GM06990 (cell line): Measurements from ENCODE around the gene ATG14.
"Not testable (repeated sequence)": the region's sequence is repeated elsewhere in the genome, so short reads cannot be mapped to it uniquely, and the experiment has no call there.

Experiments used
- DNase-seq: peaks from one replicate; pipeline ENCODE4 v3.0.0-alpha.2; 2011; ENCODE audit not compliant: insufficient read length; ENCODE audit errors: extremely low read depth
- H3K27me3 ChIP-seq: replicated peaks from 2 replicates; pipeline ENCODE4 v1.6.0; 2011; ENCODE audit warnings: low read length; ENCODE audit not compliant: control insufficient read depth, insufficient read depth
- H3K36me3 ChIP-seq: 2 replicates; pipeline ENCODE4 v1.5.1; 2011; ENCODE audit warnings: low read length; ENCODE audit not compliant: control insufficient read depth, insufficient read depth
- H3K4me3 ChIP-seq: replicated peaks from 2 replicates; pipeline ENCODE4 v1.5.1; 2011; ENCODE audit warnings: low read depth, mild to moderate bottlenecking, control low read depth, low read length
- TF ChIP-seq, protein P1 (sequence below): IDR thresholded peaks from 2 replicates; pipeline ENCODE4 v1.5.1; 2011; ENCODE audit warnings: low read length, control low read depth, mild to moderate bottlenecking, inconsistent platforms; ENCODE audit not compliant: insufficient read depth, poor library complexity, severe bottlenecking

The ATG14 gene, protein sequence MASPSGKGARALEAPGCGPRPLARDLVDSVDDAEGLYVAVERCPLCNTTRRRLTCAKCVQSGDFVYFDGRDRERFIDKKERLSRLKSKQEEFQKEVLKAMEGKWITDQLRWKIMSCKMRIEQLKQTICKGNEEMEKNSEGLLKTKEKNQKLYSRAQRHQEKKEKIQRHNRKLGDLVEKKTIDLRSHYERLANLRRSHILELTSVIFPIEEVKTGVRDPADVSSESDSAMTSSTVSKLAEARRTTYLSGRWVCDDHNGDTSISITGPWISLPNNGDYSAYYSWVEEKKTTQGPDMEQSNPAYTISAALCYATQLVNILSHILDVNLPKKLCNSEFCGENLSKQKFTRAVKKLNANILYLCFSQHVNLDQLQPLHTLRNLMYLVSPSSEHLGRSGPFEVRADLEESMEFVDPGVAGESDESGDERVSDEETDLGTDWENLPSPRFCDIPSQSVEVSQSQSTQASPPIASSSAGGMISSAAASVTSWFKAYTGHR

DNA sequence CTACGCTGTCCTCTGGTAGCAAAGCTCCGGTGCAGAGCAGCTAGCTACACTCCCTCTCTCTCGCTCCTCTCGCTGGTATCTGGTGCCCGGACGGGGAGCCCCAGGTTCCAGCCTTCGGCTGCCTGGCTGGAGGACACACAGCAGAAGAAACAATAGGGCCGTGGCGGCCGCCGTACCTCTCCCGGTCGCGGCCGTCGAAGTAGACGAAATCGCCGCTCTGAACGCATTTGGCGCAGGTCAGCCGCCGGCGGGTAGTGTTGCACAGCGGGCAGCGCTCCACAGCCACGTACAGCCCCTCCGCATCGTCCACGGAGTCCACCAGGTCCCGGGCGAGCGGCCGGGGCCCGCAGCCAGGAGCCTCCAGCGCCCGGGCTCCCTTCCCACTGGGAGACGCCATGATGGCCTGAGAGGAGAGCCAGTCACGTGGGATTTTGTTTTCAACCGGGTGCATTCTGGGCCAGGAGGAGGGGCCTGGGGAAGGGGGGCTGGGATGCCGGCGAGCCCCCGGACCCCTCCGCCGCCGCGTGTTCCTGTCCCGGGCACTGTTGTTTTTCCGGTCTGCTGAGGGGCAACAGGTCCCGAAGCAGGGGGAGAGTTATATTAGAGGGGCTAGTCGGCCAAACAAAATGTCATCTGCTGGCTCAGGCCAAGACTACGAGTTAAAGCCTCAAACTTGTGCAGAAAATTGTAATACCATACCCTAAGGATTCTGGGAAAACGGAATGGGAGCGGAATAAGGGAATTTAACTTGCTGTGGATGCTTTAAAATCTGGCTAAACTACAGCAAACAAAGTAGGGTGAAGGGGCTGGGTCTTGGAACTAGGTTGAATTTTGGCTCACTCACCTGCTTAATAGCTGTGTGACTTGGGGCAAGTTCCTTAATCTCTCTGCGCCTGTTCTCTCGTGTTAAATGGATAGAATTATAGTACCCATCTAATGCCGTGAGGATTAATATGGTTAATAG, at the start of gene ATG14:
ATG14 (minus strand) TSS at position 405 of the 964 bp plus-strand sequence; CDS start at position 397, 8 bp downstream.
- Histone ChIP-seq H3K4me3 (peak within 1 kb of the TSS; percentile 91), H3K36me3 (no peaks in the 10 kb centered on the region), H3K27me3 (no peaks in the 10 kb centered on the region; the same call in 1 of the 2 replicates)
- DNase-seq, result peak; percentile 79
- TF ChIP-seq, protein P1, sequence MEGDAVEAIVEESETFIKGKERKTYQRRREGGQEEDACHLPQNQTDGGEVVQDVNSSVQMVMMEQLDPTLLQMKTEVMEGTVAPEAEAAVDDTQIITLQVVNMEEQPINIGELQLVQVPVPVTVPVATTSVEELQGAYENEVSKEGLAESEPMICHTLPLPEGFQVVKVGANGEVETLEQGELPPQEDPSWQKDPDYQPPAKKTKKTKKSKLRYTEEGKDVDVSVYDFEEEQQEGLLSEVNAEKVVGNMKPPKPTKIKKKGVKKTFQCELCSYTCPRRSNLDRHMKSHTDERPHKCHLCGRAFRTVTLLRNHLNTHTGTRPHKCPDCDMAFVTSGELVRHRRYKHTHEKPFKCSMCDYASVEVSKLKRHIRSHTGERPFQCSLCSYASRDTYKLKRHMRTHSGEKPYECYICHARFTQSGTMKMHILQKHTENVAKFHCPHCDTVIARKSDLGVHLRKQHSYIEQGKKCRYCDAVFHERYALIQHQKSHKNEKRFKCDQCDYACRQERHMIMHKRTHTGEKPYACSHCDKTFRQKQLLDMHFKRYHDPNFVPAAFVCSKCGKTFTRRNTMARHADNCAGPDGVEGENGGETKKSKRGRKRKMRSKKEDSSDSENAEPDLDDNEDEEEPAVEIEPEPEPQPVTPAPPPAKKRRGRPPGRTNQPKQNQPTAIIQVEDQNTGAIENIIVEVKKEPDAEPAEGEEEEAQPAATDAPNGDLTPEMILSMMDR, result no peak

DNA sequence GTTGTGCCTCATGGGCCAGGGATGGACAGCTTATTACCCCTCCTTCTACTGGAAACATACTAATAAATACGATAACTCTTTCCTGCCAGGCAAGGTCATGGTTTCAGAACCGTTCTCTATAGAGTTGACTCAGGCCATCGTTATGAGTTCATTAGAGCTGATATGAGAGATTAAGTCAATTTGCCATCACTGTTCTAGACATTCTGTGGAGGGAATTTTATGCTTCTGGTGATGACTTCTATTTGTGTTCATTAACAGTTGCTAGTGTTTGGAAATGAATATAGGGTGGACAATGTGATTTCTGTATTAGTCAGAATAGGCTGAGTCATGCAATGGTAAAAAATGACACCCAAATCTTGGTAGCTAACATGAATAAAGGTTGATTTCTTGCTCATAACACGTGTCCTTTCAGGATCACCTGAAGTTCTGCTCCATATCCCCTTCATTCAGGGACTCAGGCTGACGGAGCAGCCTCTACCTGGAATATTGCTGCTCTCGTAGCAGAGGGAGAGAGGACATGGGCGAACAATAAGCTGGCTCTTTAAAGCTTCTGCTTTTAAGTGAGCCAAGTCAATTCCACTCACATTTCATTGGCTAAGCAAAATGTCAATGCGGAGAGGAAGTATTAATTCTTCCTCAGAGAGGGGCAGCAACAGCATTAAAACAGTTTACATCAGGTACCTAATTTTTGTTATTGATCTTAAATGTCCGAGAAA, 47.3 kb upstream of the ATG14 start:
- DNase-seq, result peak; percentile 64
- TF ChIP-seq, protein P1, result no peak

DNA sequence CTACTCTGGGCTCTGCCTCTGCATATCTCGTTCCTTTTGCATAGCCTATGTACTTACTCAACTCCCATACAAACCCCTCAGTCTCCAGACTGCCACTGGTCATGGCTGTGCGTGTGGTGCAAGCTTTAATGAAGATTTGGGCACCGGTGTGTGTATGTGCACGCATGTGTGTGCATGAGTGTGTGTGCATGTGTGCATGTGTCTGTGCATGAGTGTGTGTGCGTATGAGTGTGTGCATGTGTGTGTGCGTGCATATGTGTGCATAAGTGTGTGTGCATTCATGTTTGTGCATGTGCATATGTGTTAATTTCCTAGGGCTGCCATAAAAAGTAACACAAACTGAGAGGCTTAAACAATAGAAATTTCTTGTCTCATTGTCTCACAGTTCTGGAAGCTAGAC, 45.9 kb upstream of the ATG14 start:
- no peaks in the 10 kb centered on the region for H3K36me3 ChIP-seq
- no peak overlapping the region for H3K4me3 ChIP-seq
- DNase-seq, result no peak
- TF ChIP-seq, protein P1, result no peak
- H3K27me3 ChIP-seq, result no peaks in the 10 kb centered on the region

More for the DNA sequence above, 47.3 kb upstream of the ATG14 start:
- Histone ChIP-seq H3K36me3 (no peaks in the 10 kb centered on the region), H3K4me3 (no peak overlapping the region; the same call in 1 of the 2 replicates), H3K27me3 (no peaks in the 10 kb centered on the region)

DNA sequence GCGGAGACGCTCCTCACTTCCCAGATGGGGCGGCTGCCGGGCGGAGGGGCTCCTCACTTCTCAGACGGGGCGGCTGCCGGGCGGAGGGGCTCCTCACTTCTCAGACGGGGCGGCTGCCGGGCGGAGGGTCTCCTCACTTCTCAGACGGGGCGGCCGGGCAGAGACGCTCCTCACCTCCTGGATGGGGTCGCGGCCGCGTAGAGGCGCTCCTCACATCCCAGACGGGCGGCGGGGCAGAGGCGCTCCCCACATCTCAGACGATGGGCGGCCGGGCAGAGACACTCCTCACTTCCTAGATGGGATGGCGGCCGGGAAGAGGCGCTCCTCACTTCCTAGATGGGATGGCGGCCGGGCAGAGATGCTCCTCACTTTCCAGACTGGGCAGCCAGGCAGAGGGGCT, 44.8 kb upstream of the ATG14 start:
- not testable (repeated sequence) for H3K27me3 ChIP-seq, H3K4me3 ChIP-seq, DNase-seq, H3K36me3 ChIP-seq

DNA sequence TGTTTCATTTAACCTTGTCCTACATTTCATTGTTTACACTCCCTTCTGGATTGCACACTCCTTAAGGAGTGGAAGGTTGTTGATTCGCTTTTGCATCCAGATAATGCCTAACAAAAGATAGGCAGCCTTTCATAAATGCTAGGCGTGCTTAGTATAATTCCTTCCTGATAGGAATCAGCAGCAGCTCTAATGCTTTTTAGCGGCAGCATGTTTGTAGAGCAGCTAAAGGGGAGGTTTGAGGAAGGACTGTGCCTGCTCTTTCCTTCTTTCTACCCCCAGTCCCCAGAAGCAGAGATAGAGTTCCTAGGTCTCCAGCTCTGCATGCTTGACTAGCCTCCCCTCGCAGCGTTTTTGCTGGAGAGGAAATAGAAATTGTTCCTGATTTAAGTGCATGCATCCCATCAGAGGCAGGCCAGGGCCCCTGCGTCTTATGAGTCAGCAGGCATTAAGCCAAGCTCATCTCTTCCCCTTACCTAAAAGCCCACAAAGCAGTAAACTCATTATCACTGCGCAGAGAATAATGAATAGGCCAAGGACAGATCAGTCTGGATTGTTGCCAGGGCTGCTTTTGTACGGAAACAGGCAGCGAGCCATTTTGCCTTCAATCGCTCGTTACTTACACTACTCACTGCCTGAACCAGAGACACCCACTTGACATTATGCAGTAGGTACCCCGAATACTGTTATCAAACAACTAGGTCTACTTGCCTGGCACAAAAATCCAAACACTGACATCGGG, 42.8 kb upstream of the ATG14 start:
- no peaks in the 10 kb centered on the region for H3K27me3 ChIP-seq
- TF ChIP-seq, protein P1, result no peak
- no peak for DNase-seq
- H3K4me3 ChIP-seq, result no peak overlapping the region
- no peaks in the 10 kb centered on the region for H3K36me3 ChIP-seq
